GM10266 (cell line): Measurements from ENCODE around the gene AOPEP.

ENCODE experiments used
- DNase-seq: peaks from one replicate; pipeline ENCODE4 v3.0.0; 2012; ENCODE audit errors: extremely low spot score
- TF ChIP-seq, protein P1 (sequence below): IDR thresholded peaks from 2 replicates; pipeline ENCODE4 v1.5.1; 2012; ENCODE audit warnings: mild to moderate bottlenecking, low read depth; ENCODE audit not compliant: control insufficient read depth, insufficient read depth; ENCODE audit errors: missing control alignments

AOPEP gene

GRCh38 chr9:94993821-94994165 is 267.3 kb downstream of the AOPEP start:
- TF ChIP-seq, protein P1, sequence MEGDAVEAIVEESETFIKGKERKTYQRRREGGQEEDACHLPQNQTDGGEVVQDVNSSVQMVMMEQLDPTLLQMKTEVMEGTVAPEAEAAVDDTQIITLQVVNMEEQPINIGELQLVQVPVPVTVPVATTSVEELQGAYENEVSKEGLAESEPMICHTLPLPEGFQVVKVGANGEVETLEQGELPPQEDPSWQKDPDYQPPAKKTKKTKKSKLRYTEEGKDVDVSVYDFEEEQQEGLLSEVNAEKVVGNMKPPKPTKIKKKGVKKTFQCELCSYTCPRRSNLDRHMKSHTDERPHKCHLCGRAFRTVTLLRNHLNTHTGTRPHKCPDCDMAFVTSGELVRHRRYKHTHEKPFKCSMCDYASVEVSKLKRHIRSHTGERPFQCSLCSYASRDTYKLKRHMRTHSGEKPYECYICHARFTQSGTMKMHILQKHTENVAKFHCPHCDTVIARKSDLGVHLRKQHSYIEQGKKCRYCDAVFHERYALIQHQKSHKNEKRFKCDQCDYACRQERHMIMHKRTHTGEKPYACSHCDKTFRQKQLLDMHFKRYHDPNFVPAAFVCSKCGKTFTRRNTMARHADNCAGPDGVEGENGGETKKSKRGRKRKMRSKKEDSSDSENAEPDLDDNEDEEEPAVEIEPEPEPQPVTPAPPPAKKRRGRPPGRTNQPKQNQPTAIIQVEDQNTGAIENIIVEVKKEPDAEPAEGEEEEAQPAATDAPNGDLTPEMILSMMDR = no peak
- no peak for DNase-seq

DNA sequence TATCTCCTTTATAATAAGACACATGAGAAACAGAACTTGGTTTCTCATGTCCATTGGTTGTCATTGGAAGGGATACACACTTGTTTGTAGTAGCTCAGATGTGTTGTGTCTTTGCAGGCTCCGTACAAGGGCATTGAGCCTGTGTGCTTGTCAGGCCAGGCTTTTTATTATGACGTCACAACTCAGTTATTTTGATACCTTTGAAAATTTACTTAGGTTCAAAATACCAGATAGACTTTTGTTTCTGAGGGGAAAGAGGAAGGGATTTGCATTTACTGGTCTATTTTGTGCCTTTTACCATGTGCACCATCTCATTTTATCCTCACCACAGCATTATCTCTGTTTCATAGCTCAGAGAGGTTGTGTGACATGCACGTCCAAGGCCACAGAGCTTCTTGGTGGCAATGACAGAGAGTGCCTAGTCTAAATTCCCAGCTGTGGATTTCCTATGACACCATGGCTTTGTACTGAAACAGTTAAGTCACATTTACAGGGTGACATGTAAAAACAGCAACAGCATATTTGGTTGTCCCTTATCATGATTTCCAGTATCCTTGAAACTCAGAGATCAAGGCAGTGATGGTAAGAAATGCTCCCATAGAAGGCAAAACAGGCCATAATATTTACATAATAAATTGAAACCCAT is 268.7 kb downstream of the AOPEP start:
- no peak for DNase-seq
- TF ChIP-seq, protein P1 = no peak

DNA sequence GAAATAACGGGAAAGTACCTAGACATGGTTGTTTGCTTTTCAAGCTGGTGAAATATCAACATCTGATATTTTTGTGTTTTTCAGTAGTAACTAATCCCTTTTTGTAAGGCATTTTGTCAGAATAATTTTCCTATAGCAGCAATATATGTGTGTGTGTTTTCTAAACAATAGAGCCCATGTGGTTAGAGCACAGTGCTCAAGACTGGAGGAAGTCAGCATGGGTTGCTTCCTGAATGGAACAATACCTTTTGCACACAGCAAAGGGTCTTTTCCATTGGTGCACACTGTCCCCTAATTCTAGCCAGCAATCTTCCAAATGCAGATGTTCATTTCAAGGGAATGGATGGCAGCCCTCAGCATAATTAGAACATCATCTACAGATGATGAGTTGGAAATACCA is 270.1 kb downstream of the AOPEP start:
- TF ChIP-seq, protein P1 = no peak
- DNase-seq = no peak

DNA sequence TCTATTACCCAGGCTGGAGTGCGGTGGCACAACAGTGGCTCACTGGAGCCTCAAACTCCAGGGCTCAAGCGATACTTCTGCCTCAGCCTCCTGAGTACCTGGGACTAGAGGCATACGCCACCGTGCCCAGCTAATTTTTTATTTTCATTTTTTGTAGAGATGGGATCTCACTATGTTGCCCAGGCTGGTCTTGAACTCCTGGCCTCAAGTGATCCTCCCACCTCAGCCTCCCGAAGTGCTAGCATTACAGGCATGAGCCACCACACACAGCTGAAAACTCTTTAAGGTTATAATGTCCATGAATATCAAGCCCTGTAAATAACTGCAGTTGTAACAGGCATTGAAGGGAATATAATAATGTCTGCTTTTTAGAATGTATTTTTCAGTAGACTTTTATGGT is 271.2 kb downstream of the AOPEP start:
- TF ChIP-seq, protein P1 = no peak
- no peak for DNase-seq

DNA sequence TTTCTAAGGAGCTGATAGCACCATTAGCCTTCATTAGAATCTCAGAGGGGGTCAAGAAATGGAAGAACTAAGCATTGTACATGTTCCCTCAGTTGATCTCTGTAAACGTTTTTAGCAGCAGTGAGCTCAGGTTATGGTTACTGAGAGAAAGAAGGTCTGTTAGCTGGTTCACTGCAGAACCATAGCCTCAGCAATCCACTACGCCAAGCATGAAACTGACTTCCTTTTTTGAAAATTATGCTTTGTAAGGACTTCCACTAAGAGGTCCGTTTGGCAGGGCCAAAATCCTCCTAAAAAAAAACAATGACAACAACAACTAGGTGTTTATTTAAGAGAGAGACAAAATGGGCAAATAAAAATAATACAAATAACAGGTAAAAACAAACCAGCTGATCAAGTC is 273.3 kb downstream of the AOPEP start:
- DNase-seq = no peak
- TF ChIP-seq, protein P1 = no peak

GRCh38 chr9:95000821-95001220 is 274.3 kb downstream of the AOPEP start:
- TF ChIP-seq, protein P1 = no peak
- no peak for DNase-seq

- no peak for DNase-seq
- TF ChIP-seq, protein P1 = no peak
Observed at GRCh38 chr9:95001720-95002119, 275.2 kb downstream of the AOPEP start.
